ENCODE measurements around the gene NAA40. TPM values are rescaled to one million over a fixed set of nuclear protein-coding genes. Genes with fewer than 3 reads are reported as not detected.

Gene NAA40
- total and polyA plus RNA-seq, 2 of the 13 experiments (the other 11 are each of a cell fraction or from before 2014, with no cell fraction given) = 11.1 to 17.9 TPM

DNA sequence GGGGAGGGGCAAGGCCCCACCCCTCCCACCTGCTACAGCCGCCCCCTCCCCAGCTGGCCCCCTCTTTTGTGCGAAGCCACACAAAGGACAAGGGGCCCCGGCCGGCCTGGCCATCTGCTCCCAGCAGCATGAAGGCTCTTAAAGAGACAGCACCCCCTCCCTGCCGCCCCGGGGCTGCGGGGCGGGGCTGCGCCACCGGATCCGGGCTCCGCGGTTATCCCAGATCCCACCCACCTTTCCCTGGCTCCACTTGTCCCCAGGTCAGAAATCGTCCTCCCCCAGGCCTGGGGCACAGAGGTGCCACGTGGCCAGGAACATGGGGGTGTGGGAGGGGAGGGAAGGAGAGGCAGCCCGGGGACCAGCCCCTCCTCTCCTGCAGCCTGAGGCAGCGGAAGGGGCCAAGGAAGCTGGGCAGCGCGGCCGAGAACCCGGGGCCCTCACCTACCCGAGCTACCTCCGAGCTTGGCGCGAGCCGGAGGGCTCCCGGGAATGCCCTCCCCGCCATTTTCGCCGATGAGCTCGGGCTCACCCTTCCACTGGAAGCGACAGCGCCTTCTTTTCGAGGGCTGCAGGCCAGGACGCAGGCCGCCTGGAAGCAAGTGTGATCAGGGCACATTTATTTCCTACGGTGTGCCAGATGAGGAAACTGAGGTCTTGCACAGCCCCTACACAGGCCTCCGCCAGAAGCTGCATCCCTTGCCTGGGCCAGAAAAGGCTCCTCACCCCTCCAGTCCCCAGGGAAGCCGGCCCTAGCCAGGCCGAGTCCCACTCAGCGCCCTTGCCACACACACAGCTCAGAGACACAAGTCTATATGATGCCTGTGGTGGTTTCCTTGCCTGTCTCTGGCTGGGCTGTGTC, 19.3 kb upstream of the NAA40 start (continued):
- TF ChIP-seq, protein P1, sequence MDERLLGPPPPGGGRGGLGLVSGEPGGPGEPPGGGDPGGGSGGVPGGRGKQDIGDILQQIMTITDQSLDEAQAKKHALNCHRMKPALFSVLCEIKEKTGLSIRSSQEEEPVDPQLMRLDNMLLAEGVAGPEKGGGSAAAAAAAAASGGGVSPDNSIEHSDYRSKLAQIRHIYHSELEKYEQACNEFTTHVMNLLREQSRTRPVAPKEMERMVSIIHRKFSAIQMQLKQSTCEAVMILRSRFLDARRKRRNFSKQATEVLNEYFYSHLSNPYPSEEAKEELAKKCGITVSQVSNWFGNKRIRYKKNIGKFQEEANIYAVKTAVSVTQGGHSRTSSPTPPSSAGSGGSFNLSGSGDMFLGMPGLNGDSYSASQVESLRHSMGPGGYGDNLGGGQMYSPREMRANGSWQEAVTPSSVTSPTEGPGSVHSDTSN (CRISPR knock-in tag; IDR thresholded peaks at IDR 0.05) = no peak
- TF ChIP-seq HIVEP1 (CRISPR knock-in tag; IDR thresholded peaks at IDR 0.05) (peak; percentile 62; the same call in 1 of the 2 replicates), AKAP8 (CRISPR knock-in tag; IDR thresholded peaks at IDR 0.05) (no peak), ZNF367 (CRISPR knock-in tag; IDR thresholded peaks at IDR 0.05; ENCODE audit: borderline replicate concordance) (no peak), MTA1 (CRISPR knock-in tag; IDR thresholded peaks at IDR 0.05; ENCODE audit: borderline replicate concordance) (no peak), AGO2 (optimal IDR thresholded peaks at IDR 0.05; ENCODE audit: low read depth, low read length) (peak; percentile 90), HDAC6 (IDR thresholded peaks at IDR 0.05; ENCODE audit: low read depth, low read length) (no peak), SMAD1 (CRISPR knock-in tag; IDR thresholded peaks at IDR 0.05; ENCODE audit: borderline replicate concordance, low read depth) (0 out of 2 replicates have a peak, but pooled peaks have one; percentile 59), ZSCAN20 (CRISPR knock-in tag; IDR thresholded peaks at IDR 0.05; ENCODE audit: borderline replicate concordance) (no peak), SALL1 (CRISPR knock-in tag; IDR thresholded peaks at IDR 0.05) (no peak), MED13 (CRISPR knock-in tag; IDR thresholded peaks at IDR 0.05) (0 out of 2 replicates have a peak, but pooled peaks have one; percentile 38), CBFB (CRISPR knock-in tag; IDR thresholded peaks at IDR 0.05) (no peak)
- TF ChIP-seq, protein P2, sequence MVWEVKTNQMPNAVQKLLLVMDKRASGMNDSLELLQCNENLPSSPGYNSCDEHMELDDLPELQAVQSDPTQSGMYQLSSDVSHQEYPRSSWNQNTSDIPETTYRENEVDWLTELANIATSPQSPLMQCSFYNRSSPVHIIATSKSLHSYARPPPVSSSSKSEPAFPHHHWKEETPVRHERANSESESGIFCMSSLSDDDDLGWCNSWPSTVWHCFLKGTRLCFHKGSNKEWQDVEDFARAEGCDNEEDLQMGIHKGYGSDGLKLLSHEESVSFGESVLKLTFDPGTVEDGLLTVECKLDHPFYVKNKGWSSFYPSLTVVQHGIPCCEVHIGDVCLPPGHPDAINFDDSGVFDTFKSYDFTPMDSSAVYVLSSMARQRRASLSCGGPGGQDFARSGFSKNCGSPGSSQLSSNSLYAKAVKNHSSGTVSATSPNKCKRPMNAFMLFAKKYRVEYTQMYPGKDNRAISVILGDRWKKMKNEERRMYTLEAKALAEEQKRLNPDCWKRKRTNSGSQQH (CRISPR knock-in tag; IDR thresholded peaks at IDR 0.05; ENCODE audit: low read depth) = 0 out of 2 replicates have a peak, but pooled peaks have one; percentile 45
- TF ChIP-seq, protein P3, sequence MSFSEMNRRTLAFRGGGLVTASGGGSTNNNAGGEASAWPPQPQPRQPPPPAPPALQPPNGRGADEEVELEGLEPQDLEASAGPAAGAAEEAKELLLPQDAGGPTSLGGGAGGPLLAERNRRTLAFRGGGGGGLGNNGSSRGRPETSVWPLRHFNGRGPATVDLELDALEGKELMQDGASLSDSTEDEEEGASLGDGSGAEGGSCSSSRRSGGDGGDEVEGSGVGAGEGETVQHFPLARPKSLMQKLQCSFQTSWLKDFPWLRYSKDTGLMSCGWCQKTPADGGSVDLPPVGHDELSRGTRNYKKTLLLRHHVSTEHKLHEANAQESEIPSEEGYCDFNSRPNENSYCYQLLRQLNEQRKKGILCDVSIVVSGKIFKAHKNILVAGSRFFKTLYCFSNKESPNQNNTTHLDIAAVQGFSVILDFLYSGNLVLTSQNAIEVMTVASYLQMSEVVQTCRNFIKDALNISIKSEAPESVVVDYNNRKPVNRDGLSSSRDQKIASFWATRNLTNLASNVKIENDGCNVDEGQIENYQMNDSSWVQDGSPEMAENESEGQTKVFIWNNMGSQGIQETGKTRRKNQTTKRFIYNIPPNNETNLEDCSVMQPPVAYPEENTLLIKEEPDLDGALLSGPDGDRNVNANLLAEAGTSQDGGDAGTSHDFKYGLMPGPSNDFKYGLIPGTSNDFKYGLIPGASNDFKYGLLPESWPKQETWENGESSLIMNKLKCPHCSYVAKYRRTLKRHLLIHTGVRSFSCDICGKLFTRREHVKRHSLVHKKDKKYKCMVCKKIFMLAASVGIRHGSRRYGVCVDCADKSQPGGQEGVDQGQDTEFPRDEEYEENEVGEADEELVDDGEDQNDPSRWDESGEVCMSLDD (CRISPR knock-in tag; IDR thresholded peaks at IDR 0.05; ENCODE audit: borderline replicate concordance) = no peak
- TF ChIP-seq, protein P4, sequence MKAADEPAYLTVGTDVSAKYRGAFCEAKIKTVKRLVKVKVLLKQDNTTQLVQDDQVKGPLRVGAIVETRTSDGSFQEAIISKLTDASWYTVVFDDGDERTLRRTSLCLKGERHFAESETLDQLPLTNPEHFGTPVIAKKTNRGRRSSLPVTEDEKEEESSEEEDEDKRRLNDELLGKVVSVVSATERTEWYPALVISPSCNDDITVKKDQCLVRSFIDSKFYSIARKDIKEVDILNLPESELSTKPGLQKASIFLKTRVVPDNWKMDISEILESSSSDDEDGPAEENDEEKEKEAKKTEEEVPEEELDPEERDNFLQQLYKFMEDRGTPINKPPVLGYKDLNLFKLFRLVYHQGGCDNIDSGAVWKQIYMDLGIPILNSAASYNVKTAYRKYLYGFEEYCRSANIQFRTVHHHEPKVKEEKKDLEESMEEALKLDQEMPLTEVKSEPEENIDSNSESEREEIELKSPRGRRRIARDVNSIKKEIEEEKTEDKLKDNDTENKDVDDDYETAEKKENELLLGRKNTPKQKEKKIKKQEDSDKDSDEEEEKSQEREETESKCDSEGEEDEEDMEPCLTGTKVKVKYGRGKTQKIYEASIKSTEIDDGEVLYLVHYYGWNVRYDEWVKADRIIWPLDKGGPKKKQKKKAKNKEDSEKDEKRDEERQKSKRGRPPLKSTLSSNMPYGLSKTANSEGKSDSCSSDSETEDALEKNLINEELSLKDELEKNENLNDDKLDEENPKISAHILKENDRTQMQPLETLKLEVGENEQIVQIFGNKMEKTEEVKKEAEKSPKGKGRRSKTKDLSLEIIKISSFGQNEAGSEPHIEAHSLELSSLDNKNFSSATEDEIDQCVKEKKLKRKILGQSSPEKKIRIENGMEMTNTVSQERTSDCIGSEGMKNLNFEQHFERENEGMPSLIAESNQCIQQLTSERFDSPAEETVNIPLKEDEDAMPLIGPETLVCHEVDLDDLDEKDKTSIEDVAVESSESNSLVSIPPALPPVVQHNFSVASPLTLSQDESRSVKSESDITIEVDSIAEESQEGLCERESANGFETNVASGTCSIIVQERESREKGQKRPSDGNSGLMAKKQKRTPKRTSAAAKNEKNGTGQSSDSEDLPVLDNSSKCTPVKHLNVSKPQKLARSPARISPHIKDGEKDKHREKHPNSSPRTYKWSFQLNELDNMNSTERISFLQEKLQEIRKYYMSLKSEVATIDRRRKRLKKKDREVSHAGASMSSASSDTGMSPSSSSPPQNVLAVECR (CRISPR knock-in tag; IDR thresholded peaks at IDR 0.05; ENCODE audit: borderline replicate concordance) = peak; percentile 73
